GM19397 (cell line): ENCODE measurements around the gene LAPTM4A.

Source experiments
- ATAC-seq: cut with Tn5 transposase; IDR thresholded peaks from one replicate; pipeline ENCODE4 v1.9.1; 2021; ENCODE audit warnings: mild to moderate bottlenecking, moderate library complexity; ENCODE audit not compliant: unreplicated experiment

Gene LAPTM4A

GRCh38 chr2:20025065-20025786, 26.2 kb downstream of the LAPTM4A start:
- no peak for ATAC-seq

GRCh38 chr2:20023688-20024087, 27.7 kb downstream of the LAPTM4A start:
- ATAC-seq, result no peak

- ATAC-seq, result no peak
These were observed 29.9 kb downstream of the LAPTM4A start for GRCh38 chr2:20021405-20022009.

- ATAC-seq, result no peak
These were observed 31.7 kb downstream of the LAPTM4A start for GRCh38 chr2:20019747-20020146.

GRCh38 chr2:20018601-20019152, 32.8 kb downstream of the LAPTM4A start:
- no peak for ATAC-seq

GRCh38 chr2:20016346-20016745, 35.1 kb downstream of the LAPTM4A start:
- ATAC-seq, result no peak

GRCh38 chr2:20015482-20016083, 35.8 kb downstream of the LAPTM4A start:
- ATAC-seq, result no peak

- ATAC-seq, result no peak
These were observed 38.1 kb downstream of the LAPTM4A start for GRCh38 chr2:20013126-20013849.

GRCh38 chr2:20012282-20013125, 38.9 kb downstream of the LAPTM4A start, which contains the start of gene MATN3:
TSS of gene MATN3 (minus strand) at chr2:20012668. CDS start at chr2:20012631, 37 bp downstream.
- no peak for ATAC-seq

- ATAC-seq, result no peak
These were observed 39.5 kb downstream of the LAPTM4A start for GRCh38 chr2:20012032-20012281.

GRCh38 chr2:20011276-20012031, 40.0 kb downstream of the LAPTM4A start:
- no peak for ATAC-seq

GRCh38 chr2:20008703-20009102, 42.7 kb downstream of the LAPTM4A start:
- no peak for ATAC-seq

GRCh38 chr2:20005891-20006470, 45.4 kb downstream of the LAPTM4A start:
- ATAC-seq, result no peak

GRCh38 chr2:20005067-20005627, 46.3 kb downstream of the LAPTM4A start:
- ATAC-seq, result no peak

- ATAC-seq, result no peak
These were observed 50.0 kb downstream of the LAPTM4A start for GRCh38 chr2:20001361-20001863.

- ATAC-seq, result no peak
These were observed 57.7 kb downstream of the LAPTM4A start for GRCh38 chr2:19993731-19994130.

- ATAC-seq, result no peak
These were observed 59.5 kb downstream of the LAPTM4A start for GRCh38 chr2:19991895-19992294.

- no peak for ATAC-seq
These were observed 61.1 kb downstream of the LAPTM4A start for GRCh38 chr2:19990416-19990728.
